Stimulated activated CD4-positive, alpha-beta T cell treated with anti-CD3 and anti-CD28 coated beads, TNF-alpha, amount 100 ng/mL, for 1 hour (primary cell): Measurements from ENCODE around the gene TMEFF2.
A peak's percentile ranks its signal among the peaks of the same experiment; 100 is the strongest.
"Not testable (repeated sequence)": the region's sequence is repeated elsewhere in the genome, so short reads cannot be mapped to it uniquely, and the experiment has no call there.

Experiments
- DNase-seq, 3 donors: peaks; one replicate each; pipeline ENCODE4 v3.0.0-alpha.2; 2020; ENCODE audit warnings: low read depth in 3 of 3, low spot score in 1 of 3

The TMEFF2 gene

DNA sequence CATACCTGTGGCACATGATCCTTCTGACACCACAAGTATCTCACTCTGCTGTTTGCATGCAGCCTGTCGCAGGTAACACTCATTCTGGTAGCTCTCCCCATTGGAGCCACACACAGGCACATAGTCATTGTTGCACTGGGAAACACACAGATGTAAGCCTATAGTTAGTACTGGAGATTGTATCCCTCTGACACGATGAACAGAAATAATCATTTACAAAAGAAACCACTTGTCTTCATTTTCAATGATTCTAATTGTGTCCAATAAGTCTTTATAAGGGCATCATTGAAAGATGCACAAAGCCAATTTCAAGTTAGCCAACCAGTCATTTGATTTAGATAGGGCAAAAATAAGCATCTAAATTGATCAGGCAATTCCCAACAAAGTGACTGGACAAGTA is 10.4 kb downstream of the TMEFF2 start:
- DNase-seq: no peak

DNA sequence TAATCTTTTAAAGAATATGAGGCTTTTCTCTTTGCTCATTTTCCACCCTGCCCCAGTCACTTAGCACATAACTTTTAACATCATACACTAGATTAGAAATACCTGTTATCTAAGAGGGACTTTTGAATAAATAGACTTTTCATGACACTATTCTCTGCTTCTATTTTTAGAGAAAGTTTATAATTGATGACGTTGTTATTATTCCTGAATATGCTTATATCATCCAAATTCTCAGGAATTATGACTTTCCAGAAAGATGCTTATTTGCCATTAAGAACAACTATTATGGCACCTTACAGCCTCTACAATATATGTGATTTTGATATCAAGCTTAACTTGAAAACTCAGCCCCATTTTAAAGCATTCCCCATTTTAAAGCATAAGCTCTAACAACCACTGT is 11.4 kb downstream of the TMEFF2 start:
- no peak for DNase-seq

DNA sequence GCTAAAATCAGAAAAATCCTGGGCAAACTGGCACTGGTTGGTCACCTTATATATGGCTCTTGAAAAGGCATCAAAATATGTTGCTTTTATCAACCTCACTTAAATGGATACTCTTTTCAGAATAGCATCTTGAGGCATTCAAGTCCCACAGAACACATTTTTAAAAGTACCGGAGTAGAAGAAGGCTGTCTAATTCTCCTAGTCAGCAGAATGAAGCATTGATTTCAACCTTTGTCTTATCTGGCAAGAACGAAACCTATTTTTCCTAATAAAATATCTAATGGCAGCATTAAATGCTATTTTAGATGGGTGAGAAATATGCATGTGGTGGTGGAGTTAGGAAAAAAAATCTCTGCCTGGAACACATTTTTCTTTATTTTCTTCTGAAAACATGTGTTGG is 27.8 kb downstream of the TMEFF2 start:
- DNase-seq: no peak

DNA sequence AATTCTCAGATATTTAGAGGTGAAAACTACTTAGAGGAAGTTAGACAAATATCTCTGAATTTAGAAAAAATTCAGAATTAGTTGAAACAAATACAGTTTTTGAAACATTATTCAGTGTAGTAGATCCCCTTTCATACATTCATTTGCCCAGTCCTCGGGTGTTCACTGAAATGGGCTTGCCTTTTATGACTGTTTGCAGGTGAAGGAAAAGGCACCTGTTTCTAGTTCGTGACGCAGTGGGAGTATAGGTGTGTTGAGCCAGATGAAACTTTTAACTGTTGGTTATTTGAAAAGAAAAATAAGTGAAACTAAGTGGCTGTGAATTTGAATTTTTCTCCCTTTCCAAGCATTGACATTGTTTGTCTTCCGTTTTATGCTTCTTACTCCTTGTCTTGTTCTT is 28.9 kb downstream of the TMEFF2 start:
- no peak for DNase-seq

DNA sequence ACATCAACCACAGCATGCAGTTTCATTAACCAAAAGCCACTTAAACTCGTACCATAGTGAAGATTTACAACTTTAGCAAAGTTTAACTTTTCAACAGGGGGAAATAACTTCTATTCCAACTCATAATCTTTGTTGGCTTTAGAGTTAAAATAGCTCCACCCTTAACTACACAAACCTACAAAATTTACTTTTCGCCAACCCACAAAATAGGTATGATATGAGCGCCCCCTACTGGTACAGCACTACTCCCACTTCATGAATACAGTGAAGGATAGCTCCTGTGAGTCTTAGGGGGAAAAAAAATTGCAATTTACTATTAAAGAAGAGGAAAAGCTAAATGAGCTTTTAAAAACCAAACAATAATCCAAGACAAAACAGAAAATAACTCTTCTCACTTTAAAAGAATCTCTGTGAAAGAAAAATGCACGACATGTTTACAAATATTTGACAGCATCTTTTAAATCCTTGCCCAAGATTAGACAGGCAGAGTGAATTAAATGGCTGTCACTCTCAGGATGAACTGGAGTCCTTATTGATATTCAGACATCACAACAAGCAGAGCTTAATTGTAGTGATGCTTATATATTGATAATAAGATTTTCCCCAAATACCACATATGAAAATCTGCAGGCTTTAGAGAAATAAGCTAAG is 32.2 kb downstream of the TMEFF2 start:
- DNase-seq: peak; percentile 18 to 35 (median 29)

DNA sequence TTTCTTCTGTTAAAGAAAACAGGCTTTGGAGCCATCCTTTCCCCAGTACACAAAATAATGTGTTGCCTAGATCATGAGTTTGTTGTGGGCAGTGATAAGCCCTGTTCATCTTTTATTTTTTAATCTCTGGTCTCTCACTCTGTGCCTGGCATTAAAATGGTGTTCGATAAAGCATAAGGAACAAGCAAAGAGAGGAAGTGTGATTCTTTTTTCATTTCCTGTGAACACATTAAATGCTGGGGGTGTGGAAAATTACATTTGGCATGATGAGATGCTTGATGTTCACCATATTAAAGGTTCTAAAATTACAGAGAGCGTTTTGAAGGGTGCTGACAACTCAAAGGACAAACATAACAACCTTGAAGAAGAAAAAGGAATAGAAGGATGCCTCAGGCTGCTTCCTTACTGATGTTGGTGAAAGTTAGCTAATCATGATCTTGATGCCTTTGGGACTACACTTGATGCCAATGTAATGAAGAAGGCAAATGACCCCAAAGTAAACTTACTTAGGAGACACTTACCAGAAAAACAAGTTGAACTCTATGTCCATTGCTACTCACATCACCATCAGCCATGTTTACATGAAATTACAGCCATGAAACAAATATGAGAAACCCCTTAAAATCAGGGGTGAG is 33.0 kb downstream of the TMEFF2 start:
- DNase-seq: no peak

DNA sequence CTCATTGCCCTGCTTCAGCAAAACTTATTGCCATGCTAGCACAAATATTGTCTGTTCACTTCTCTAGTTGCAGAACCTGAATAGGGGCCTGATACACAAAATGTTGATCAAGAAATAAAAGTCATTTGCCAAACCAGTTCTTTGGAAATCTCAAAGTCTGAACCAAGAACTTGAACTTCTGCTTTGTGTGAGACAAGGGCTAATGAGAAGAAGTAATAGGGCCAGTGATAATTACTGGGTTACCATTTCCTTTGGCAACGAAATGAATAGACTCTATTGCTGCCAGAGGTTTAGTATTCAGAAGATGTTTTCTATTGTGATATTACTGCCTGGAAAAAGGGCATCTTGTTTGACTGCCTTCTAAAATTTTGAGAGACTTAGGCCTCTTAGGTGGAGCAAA is 35.0 kb downstream of the TMEFF2 start:
- DNase-seq: no peak

DNA sequence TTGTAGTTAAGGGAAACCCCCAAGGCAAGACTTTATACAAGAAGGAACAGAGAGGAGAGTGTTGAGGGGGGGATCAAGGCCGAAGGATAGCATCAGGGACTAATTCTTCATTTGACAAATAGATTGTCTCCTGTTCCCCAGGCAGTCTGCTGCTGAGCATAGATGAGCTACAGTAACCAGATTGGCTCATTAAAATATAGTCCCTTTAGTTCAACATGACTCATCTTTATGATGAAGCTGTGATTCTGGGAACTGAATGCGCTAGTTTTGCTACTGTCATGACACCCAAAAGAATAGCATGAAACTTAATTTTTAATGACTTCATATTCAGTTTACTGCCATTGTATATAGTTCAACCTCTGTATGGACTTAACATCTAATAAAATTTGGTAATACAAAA is 35.5 kb downstream of the TMEFF2 start:
- DNase-seq: no peak

DNA sequence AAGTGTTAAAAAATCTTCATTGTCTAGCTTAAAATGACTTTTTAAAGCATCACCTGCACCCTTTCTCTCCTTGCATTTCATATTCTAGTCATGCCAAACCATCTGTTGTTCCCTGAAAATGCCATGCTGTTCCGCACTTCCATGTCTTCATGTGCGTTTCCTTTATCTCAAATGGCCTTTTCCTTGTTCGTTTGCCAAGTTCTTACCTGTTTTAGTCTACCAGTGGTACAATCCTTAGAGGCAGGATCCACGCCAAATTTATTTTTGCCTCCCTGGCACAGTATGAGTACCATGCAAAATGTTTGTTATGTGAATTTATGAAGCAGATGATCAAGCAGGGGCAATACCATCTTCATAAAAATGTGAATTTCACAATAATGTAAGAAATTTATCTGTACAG is 37.0 kb downstream of the TMEFF2 start:
- no peak for DNase-seq

DNA sequence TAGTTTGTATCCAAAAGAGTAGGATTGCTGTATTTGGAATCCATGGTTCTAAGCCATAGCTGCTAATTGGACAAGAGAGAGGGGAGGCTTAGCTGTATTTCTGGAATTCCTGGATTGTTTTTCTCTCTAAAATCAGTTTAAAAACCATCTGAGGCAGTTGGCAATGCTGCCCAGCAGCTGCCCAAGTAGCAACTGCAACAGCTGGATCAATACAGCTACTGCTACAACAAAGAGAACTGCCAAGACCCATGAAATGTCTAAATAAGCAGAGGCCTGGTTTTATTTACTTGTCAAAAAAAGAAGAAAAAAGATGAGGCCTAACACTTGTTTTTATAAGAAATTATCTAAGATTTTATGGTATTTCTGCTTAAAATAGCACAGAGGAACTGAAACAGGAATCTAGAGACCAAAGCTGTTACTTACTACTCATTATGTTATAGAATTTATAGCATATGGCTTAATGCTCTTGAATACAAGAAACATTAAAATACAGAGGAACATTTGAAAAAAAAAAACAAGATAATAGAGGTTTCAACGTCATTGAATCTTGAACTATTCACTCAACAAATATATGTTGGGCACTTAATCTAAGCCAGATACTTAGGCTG is 39.1 kb downstream of the TMEFF2 start:
- no peak for DNase-seq

DNA sequence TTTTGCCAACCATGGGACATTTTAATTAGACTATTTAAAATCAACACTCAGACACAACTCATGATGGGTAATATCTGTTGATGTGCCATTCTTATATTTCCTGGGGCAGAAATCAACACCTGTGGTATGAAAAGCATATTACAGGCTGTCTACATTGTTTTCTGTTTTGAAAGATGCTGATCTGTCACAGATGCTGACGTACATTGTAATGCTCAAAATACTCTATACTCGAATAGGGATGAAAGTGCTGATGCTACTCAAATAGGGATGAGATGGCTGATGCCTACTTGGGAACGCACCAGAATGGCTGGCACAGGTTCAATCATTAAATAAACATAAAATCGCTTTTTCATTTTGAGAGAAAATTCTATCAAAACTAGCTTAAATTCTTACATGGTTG is 41.2 kb downstream of the TMEFF2 start:
- no peak for DNase-seq

DNA sequence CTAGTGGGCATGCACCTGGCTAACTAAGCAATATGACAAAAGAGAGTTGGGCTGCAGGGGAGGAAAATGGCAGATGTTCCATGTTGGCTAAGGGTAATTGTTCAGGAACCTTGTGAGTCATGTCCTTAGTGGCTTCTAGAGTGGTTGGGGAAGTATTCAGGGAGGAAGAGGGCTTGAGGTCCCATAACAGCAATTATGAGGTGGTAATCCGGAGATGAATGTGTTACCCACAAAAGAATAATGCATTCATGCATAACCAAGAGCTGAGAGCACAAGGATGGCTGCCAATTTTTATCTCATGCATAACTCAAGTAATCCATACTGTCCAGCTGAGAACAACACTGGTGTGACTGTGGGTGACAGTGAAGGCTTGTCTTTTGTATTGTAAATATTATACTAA is 42.9 kb downstream of the TMEFF2 start:
- DNase-seq: no peak

DNA sequence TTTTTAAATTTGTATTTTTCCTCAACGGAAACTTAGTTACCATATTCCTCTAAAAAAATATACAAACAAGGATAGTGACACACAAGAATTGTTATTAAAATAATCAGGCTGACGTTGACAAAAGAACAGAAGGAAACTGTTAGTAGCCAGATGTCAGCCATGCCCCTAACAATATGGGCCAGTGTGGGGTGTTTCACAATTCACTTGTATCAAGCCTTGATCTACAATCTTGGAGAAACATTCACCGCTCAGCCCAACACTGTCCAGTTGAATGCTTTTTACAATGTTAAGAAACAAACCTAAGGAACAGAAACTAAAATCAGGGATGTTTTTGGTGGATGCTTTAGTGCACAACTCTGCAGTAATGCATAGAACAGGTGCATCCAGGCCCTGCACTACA is 44.6 kb downstream of the TMEFF2 start:
- DNase-seq: no peak

DNA sequence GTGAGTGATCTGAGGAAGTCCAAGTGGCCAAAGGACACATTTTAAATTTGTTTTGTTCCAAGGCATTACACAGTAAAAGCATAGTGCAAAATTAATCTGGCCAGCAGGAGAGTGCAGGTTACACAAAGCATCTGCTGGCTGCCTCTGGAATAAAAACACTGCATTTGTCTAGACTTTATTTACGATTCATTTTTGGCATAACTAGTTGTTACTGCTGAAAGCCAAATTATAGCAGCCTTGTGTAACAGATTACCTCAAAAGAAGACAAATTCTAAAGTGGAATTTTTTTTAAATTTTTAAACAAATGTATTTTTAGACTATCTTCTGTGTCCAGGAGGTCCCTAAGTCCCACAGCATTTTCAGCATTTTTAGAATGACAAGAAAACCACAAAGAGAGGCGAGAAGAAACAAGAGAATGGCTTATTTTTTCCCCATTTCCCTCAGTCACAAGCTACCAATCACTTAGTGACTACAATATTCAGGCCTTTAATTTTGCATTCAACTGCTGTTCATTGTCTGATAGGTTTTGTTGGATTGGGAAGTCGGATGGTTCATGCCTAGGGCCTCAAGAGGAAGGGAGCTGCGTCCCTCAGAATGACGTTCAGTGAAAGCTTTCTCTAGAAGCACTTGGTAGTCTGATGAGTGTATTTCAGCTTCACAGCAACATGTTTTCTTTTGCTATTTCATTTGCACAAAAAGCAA is 46.0 kb downstream of the TMEFF2 start:
- no peak for DNase-seq

DNA sequence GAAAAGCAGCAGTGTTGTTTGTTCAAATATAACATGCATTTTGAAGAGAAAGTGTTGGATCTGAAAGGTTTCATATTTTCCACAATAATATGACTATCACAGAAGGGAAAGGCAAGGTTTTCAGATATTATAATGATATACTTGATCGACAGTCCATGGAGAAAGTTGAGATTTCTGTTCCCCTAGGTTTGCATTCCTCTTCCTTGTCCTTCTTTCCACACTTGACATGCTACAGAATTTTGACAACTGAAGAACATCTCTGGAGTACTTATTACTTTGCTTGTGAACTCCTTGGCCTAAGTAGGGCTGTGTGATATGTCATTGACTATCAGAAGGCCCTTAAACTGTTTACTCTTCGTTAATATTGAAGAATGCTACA is 46.5 kb downstream of the TMEFF2 start:
- no peak for DNase-seq

DNA sequence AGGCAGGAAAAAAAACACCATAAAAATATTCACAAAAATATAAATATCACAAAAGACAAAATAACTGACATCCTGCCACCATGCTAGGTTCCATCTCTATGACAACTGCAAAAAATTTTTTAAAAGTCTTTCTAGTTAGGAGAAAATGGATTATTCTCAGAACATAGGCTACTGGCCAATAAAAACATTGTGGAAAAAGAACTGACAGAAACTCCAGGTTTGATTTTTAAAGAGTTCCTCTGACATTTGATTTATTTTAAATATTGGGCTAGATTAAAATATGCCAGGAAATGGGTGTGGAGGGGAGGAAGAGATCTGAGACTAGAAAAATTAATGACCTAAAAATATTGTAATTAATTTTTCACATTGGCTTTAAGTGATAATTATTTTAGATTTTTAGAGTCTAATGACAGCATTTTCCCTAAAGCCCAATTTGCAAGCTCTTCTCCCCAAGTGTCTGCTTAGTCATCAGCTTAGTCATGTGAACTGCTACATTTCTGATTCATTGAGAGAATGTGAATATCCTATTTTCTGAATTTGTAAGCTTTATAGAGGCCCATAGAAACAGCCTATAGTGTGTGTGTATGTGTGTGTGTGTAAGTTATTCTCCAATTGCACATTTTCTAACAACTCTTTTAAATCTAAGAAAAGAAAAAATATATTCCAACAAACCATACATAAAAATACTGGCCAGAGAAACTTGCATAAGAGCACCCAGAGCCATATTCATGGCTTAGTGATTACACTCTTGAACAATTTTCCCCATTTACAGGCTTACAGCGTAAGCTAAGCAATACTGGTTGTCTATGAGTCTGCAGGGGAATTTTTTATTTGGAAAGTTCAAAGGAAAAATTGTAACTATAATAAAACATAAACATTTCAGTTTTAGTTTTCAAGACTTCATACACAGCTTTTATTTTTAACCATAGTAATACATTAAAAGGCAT is 48.4 kb downstream of the TMEFF2 start:
- no peak for DNase-seq

DNA sequence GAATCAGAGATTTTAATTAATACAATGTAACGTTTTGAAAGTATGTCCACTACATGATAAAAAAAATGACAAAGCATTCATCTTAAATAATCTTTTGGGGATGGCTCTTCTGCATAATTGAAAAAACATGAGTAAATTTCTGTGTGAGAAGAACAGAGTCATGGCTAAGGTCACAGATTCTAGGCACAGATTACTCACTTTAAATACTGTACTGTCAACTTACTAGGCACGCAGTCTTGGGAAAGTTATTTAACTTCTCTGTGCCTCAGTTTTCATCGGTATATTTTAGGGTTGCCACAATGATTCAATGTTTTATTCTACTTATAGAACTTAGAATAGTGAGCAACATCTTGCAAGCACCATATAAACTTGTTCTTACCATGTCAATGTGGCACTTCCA is 49.2 kb downstream of the TMEFF2 start:
- no peak for DNase-seq

DNA sequence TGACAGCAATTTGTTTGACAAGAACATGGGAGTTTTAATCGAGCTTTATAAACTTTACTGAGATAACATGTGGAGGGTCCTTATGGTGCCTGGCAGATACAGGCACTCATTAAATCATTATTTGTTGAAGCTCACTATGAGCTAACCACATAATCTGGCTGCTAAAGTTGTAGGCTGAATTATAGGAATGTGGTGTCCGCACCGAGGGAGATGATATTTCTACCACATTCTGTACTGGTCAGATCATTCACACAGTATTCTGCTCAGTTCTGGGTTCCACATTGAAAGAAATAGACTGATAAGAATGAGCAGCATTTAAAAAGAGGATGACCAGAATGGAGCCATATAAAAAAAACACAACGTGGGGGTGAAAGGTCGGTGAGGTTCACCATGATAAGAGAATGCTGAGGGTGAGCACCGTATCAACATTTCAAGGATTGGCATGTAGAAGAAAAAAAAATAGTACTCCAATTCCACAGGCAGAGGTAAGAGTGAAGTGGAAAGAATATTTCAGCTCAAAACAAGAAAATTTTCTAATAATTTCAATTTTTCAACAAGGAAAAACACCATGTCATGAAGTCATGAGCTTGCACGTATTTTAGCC is 54.4 kb downstream of the TMEFF2 start:
- DNase-seq: no peak

DNA sequence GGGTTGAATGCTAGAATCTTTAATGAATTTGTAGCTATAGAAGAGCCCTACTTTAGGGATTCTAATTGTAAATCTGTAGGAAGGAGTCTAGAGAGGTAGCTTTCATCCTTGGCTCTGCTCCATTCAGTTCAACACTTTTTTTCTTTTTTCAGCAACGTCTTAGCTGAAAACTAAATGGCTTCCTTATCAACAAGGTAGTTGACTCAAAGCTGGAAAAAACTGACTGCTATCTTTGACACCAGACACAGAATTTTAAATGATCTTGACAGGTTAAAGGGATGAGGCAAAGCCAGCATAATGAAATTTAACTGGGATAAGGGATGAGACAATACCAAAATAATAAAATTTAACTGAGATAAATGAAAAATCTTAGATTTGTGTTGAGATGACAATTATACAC is 54.9 kb downstream of the TMEFF2 start:
- DNase-seq: no peak

DNA sequence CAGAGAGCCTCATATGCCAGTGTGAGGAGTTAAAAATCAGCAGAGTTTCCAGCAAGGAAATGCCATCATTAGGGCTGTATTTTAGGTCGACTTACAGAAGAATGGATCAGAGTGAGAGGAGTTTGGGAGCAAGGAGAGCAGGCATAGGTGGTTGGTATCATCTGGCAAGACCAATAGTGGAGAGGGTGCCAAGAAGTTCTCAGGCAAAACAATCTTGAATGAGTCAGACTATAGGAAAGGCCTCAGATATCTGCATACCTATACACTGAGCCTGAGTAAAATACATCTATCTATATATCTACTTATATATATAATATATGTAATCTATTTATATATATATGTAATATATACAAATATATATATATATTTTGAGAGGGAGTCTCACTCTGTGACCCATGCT is 57.3 kb downstream of the TMEFF2 start:
- DNase-seq: no peak

DNA sequence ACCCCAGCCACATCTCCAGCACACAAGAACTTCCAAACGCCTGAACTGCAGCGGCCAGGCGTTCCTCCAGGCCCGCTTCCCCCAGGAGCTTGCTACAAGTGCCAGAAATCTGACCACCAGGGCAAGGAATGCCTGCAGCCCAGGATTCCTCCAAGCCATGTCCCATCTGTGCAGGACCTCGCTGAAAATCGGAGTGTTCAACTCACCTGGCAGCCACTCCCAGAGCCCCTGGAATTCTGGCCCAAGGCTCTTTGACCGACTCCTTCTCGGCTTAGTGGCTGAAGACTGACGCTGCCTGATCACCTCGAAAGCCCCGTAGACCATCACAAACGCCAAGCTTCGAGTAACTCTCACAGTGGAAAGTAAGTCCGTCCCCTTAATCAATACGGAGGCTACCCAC is 62.1 kb downstream of the TMEFF2 start:
- DNase-seq: not testable (repeated sequence)
